GM12875 (cell line): ENCODE results near the gene TCHP.
"Not testable (repeated sequence)": the region's sequence is repeated elsewhere in the genome, so short reads cannot be mapped to it uniquely, and the experiment has no call there.

Experiments used
- H3K4me3 ChIP-seq: one replicate; pipeline ENCODE4 v1.5.1; 2011; ENCODE audit warnings: low read depth, low read length, control low read depth
- TF ChIP-seq, protein P1 (sequence below): IDR thresholded peaks from 2 replicates; pipeline ENCODE4 v1.5.1; 2011; ENCODE audit warnings: low read depth, mild to moderate bottlenecking, control low read depth, inconsistent platforms, low read length, moderate library complexity, borderline replicate concordance; ENCODE audit not compliant: insufficient read depth

Gene TCHP, protein sequence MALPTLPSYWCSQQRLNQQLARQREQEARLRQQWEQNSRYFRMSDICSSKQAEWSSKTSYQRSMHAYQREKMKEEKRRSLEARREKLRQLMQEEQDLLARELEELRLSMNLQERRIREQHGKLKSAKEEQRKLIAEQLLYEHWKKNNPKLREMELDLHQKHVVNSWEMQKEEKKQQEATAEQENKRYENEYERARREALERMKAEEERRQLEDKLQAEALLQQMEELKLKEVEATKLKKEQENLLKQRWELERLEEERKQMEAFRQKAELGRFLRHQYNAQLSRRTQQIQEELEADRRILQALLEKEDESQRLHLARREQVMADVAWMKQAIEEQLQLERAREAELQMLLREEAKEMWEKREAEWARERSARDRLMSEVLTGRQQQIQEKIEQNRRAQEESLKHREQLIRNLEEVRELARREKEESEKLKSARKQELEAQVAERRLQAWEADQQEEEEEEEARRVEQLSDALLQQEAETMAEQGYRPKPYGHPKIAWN

DNA sequence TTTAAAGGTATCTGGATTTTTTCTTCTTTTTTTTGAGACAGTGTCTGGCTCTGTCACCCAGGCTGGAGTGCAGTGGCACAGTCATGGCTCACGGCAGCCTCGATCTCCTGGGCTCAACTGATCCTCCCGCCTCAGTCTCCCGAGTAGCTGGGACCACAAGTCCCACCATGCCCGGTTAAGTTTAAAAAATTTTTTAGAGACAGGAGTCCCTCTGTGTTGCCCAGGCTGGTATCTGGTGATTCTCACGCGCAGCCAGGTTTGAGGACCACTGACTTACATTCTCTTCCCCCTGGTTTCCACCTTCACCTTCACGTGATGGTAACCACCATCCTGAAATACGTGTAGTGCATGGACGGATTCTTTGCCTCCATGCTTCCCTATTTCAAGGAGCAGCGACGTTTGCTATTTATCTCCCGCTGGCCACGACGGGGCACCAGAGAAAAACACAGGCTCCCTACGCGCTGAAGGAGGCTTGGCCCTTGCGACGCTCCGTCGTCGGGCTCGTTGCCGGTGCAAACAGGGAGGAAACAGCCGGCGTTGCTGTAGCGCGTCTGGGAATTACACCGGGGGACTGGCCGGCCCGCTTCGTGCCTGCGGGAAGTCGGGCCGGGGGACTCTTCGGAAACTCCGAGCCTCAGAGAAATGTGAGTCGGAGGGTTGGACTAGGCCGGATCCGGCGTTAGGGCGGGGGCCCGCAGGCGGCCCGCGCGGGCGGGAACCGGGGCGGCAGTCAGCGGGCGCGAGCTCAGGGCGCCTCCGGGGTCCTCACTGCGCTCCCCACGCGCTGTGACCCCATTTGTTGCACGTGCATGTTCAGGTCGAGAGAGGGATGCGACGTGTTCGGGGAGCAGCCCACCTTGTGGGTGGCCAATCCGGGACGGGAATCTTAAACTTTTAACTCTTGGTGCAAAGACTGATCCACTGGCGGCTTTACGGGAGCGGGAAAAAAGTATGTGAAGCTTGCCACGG is at the start of gene TCHP:
TCHP (plus strand) TSS at position 492 of the 969 bp plus-strand sequence. CDS start 2,753 bp downstream, outside the sequence.
- TF ChIP-seq, protein P1, sequence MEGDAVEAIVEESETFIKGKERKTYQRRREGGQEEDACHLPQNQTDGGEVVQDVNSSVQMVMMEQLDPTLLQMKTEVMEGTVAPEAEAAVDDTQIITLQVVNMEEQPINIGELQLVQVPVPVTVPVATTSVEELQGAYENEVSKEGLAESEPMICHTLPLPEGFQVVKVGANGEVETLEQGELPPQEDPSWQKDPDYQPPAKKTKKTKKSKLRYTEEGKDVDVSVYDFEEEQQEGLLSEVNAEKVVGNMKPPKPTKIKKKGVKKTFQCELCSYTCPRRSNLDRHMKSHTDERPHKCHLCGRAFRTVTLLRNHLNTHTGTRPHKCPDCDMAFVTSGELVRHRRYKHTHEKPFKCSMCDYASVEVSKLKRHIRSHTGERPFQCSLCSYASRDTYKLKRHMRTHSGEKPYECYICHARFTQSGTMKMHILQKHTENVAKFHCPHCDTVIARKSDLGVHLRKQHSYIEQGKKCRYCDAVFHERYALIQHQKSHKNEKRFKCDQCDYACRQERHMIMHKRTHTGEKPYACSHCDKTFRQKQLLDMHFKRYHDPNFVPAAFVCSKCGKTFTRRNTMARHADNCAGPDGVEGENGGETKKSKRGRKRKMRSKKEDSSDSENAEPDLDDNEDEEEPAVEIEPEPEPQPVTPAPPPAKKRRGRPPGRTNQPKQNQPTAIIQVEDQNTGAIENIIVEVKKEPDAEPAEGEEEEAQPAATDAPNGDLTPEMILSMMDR, result no peak
- peak within 1 kb of the TSS; percentile 74 for H3K4me3 ChIP-seq

DNA sequence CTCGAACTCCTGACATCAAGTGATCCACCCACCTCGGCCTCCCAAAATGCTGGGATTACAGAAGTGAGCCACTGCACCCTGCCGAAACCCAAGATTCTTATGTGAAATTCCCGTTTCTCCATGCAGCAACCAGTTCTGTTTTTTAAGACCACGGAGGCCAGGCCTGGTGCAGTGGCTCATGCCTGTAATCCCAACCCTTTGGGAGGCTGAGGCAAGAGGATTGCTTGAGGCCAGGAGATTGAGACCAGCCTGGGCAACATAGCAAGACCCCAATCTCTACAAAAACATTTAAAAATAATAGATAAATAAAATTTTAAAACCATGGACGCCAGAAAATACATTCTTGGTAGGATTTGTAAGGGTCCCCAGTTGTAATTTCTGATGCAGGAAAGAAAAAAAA is 49.6 kb upstream of the TCHP start:
- H3K4me3 ChIP-seq, result not testable (repeated sequence)

DNA sequence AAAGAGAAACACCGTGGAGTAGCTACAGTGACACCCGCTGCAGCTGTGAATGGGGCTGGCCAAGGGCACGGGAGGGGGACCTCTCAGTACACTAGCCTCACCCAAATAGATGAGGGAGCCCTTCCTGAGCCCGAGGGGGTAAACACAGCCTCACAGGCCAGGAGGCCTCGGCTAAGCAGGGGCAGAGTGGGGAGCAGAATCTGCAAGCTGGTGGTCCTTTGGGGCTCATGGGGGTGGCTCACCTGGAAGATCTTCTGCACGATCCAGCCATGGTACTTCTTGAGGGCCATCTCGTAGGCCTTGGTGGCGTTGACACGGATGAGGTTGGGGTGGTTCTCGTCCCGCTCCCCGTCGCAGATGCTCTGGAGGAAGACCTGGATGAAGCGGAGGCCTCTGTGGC is 44.7 kb upstream of the TCHP start:
- TF ChIP-seq, protein P1, result no peak
- H3K4me3 ChIP-seq, result no peak overlapping the region

DNA sequence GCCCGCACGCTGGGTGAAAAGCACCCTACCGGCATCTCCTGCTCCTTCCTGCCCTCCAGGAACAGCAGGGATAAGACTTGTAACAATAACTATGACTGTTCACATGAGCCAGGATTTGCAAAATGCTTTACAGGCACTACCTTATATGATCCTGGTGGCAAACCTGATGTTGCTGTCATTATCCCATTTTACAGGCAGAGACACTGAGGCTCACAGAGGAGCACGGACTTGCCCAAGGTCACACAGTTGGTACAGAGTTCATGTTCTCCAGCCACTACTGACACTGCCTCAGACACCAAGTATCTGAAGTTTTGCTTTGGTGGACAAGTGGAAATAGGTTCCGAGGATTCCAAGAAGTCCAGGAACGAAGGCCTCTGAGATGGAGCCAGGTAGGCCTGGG is 42.4 kb upstream of the TCHP start:
- TF ChIP-seq, protein P1, result no peak
- no peak overlapping the region for H3K4me3 ChIP-seq

DNA sequence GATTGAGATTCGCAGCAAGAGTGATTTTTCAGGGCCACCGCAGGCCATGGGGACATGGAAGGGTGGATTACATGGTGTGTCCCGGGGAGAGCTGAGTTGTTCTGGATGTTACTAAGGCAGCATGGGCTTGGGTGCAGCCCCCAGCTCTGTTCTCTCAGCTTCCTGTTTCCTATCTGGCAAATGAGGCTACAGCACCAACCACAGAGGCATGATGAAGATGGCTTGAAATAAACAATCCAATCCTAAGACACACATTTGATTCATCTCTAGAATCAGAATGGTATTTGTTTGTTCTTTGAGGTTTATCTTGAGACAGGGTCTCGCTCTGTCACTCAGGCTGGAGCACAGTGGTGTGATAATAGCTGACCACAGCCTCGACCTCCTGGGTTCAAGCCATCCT is 41.3 kb upstream of the TCHP start:
- TF ChIP-seq, protein P1, result no peak
- no peak overlapping the region for H3K4me3 ChIP-seq

DNA sequence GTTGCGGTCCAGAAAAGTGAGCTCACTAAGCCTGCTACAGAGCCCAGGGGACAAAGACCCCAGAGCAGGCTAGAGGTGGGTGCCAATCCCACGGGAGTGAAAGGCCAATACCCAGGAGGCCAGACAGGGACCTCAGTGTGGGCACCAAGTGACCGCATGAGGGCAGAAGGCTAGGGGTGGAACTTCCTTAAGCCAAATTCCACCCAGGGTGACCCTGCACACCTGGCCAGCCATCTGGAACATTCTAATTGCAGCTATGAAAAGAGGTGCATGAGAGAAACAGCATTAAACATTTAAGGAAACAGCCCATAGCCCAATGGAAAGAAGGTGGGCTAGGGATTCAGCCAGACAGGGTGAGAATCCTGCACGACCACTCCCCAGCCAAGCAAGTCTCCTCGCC is 39.1 kb upstream of the TCHP start:
- H3K4me3 ChIP-seq, result no peak overlapping the region
- TF ChIP-seq, protein P1, result no peak

DNA sequence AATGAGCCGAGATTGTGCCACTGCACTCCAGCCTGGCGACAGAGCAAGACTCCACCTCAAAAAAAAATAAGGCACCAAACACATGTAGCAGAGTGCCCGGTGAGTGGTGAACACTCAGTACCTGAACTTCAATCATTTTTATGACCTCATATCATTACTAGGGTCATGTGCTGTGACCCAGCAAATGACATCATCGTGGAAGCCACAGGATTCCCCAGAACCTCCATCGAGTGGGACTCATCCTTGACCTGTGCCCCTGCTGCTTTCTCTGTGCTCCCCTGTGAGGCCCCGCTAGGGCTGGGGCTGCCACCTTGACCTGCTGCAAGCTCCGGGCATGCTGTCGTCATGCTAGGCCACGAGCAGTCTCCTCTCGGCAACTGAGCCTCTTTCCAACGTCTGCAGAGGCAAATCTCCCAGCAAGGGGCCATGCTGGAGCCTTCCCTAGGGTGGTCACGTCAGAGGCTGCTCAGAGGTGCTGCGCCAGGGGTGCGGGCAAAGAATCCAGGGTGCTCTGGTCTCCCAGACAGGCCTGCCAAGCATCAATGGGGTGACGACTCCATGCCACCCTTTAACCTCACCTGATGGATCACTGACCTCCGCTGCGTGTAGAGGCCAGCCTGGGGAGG is 38.3 kb upstream of the TCHP start:
- H3K4me3 ChIP-seq, result no peak overlapping the region
- TF ChIP-seq, protein P1, result no peak

DNA sequence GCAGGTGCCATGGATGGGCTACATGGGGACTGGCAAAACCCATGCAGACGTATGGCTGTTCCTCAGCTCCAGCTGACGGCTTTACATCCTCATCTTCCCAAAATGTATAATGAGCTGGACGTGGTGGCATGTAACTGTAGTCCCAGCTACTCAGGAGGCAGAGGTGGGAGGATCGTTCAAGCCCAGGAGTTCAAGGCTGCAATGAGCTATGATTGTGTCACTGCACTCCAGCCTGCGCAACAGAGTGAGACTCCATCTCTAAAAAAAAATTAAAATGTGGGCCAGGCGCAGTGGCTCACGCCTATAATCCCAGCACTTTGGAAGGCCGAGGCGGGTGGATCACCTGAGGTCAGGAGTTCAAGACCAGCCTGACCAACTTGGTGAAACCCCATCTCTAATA is 37.6 kb upstream of the TCHP start:
- H3K4me3 ChIP-seq, result not testable (repeated sequence)
